PC-9 (cell line): ENCODE results near the gene ADAMTSL1.

Experiments
- EZH2 ChIP-seq: fragments of 200-600 bp; sonication (generic); IDR thresholded peaks from 2 replicates; pipeline ENCODE4 v1.8.0; 2017; ENCODE audit warnings: antibody characterized with exemption, low read depth
- TF ChIP-seq, protein P1 (sequence below): fragments of 200-600 bp; sonication (generic); conservative IDR thresholded peaks from 2 replicates; pipeline ENCODE4 v1.6.1; 2017; ENCODE audit warnings: mixed run types, antibody characterized with exemption, mild to moderate bottlenecking, moderate library complexity

DNA sequence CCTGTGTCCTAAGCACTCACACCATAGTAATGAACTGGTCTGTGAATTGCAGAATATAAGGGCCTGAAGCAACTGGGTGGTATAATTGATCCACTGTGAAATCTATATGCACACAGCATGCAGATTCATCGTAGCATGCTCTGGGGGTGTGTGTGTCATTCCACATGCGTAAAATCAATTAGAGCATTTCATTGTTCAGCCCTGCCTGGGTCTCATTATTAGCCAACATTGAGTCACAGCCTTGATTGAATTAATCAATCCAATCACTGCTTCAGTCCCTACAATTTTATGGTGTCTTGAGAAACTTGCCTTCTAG is 248.0 kb downstream of the ADAMTSL1 start:
- TF ChIP-seq, protein P1, sequence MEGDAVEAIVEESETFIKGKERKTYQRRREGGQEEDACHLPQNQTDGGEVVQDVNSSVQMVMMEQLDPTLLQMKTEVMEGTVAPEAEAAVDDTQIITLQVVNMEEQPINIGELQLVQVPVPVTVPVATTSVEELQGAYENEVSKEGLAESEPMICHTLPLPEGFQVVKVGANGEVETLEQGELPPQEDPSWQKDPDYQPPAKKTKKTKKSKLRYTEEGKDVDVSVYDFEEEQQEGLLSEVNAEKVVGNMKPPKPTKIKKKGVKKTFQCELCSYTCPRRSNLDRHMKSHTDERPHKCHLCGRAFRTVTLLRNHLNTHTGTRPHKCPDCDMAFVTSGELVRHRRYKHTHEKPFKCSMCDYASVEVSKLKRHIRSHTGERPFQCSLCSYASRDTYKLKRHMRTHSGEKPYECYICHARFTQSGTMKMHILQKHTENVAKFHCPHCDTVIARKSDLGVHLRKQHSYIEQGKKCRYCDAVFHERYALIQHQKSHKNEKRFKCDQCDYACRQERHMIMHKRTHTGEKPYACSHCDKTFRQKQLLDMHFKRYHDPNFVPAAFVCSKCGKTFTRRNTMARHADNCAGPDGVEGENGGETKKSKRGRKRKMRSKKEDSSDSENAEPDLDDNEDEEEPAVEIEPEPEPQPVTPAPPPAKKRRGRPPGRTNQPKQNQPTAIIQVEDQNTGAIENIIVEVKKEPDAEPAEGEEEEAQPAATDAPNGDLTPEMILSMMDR: no peak
- no peak for TF ChIP-seq EZH2
